IMR-90 (cell line): Measurements from ENCODE around the gene ARRDC2. TPM values are rescaled to one million over a fixed set of nuclear protein-coding genes. Genes with fewer than 3 reads are reported as not detected.

ENCODE experiments used
- ATAC-seq: fragments of 200-7000 bp; cut with Tn5 transposase; 2 replicates; pipeline ENCODE4 v1.9.1; 2020; ENCODE audit warnings: low read depth, mild to moderate bottlenecking, moderate library complexity
- BruUV-seq: library from RNA; stranded (reverse); fragments of 400-500 nt; replicated peaks from 2 replicates; lab custom pipeline; 2021; lab: Mats Ljungman, UMichigan
- CTCF ChIA-PET: fragments of 300-600 bp; formaldehyde crosslinking; extraction: SDS; loops from one replicate; lab custom pipeline; 2021; ENCODE audit warnings: antibody characterized with exemption; lab: Yijun Ruan, JAX
- POLR2A ChIA-PET: fragments of 300-600 bp; sonication (Branson Sonifier 250); formaldehyde crosslinking; loops from one replicate; lab custom pipeline; 2022; ENCODE audit warnings: antibody characterized with exemption; ENCODE audit not compliant: unreplicated experiment; lab: Charles Lee
- DNase-seq: peaks from one replicate; pipeline ENCODE4 v3.0.0; 2013
- H2AFZ ChIP-seq: replicated peaks from 2 replicates; pipeline ENCODE3; 2013; ENCODE audit warnings: low read length, mild to moderate bottlenecking; ENCODE audit not compliant: poor library complexity
- H2AK5ac ChIP-seq: 2 replicates; pipeline ENCODE4 v1.6.1; 2013; ENCODE audit warnings: low read depth, low read length, inconsistent platforms
- H2AK9ac ChIP-seq: replicated peaks from 2 replicates; pipeline ENCODE3; 2013; ENCODE audit warnings: mild to moderate bottlenecking, low read depth, low read length, moderate library complexity; ENCODE audit not compliant: poor library complexity
- H2BK120ac ChIP-seq: 2 replicates; pipeline ENCODE4 v1.6.1; 2013; ENCODE audit warnings: low read depth, low read length, inconsistent platforms
- H2BK15ac ChIP-seq: 3 replicates; pipeline ENCODE4 v1.6.1; 2013; ENCODE audit warnings: low read depth, low read length, inconsistent platforms
- H2BK20ac ChIP-seq: 2 replicates; pipeline ENCODE4 v1.6.1; 2013; ENCODE audit warnings: low read depth, mild to moderate bottlenecking, inconsistent platforms, low read length, moderate library complexity
- H2BK5ac ChIP-seq: 2 replicates; pipeline ENCODE4 v1.6.1; 2013; ENCODE audit warnings: mild to moderate bottlenecking, low read depth, low read length, inconsistent platforms; ENCODE audit not compliant: poor library complexity, severe bottlenecking
- H3K14ac ChIP-seq: replicated peaks from 2 replicates; pipeline ENCODE4 v1.6.1; 2013; ENCODE audit warnings: low read depth, low read length, inconsistent platforms
- H3K18ac ChIP-seq: 2 replicates; pipeline ENCODE4 v1.6.1; 2013; ENCODE audit warnings: low read depth, low read length, control low read depth
- H3K23ac ChIP-seq: 2 replicates; pipeline ENCODE4 v1.6.1; 2013; ENCODE audit warnings: low read depth, low read length, inconsistent platforms
- H3K27ac ChIP-seq: 2 replicates; pipeline ENCODE4 v1.5.1; 2013; ENCODE audit warnings: mild to moderate bottlenecking, control low read depth, low read length; ENCODE audit not compliant: insufficient read depth
- H3K27me3 ChIP-seq: 2 replicates; pipeline ENCODE4 v1.6.1; 2013; ENCODE audit warnings: low read length; ENCODE audit not compliant: control insufficient read depth, insufficient read depth
- H3K36me3 ChIP-seq: 2 replicates; pipeline ENCODE4 v1.6.1; 2013; ENCODE audit warnings: low read length, mixed read lengths; ENCODE audit not compliant: control insufficient read depth, insufficient read depth
- H3K4ac ChIP-seq: 2 replicates; pipeline ENCODE4 v1.6.1; 2013; ENCODE audit warnings: low read depth, low read length, inconsistent platforms
- H3K4me1 ChIP-seq: 2 replicates; pipeline ENCODE4 v1.6.1; 2013; ENCODE audit warnings: low read length, mixed read lengths; ENCODE audit not compliant: control insufficient read depth, insufficient read depth
- H3K4me2 ChIP-seq: 2 replicates; pipeline ENCODE4 v1.6.1; 2013; ENCODE audit warnings: low read depth, mild to moderate bottlenecking, control low read depth, low read length, moderate library complexity
- H3K4me3 ChIP-seq: 2 replicates; pipeline ENCODE4 v1.5.1; 2013; ENCODE audit warnings: low read depth, mild to moderate bottlenecking, control low read depth, low read length, moderate library complexity; ENCODE audit not compliant: insufficient read depth
- H3K56ac ChIP-seq: 2 replicates; pipeline ENCODE4 v1.6.1; 2013; ENCODE audit warnings: low read length, inconsistent platforms; ENCODE audit not compliant: insufficient read depth; ENCODE audit errors: extremely low read depth
- H3K79me1 ChIP-seq, 2 experiments: 2 replicates each; pipeline ENCODE4 v1.6.1; 2013; ENCODE audit warnings: low read length in 2 of 2, inconsistent platforms in 1 of 2, low read depth in 1 of 2
- H3K9ac ChIP-seq: 2 replicates; pipeline ENCODE4 v1.6.1; 2013; ENCODE audit warnings: low read depth, low read length, control low read depth
- H3K9me1 ChIP-seq: 2 replicates; pipeline ENCODE4 v1.6.1; 2013; ENCODE audit warnings: low read length, inconsistent platforms; ENCODE audit not compliant: insufficient read depth
- H3K9me3 ChIP-seq: 2 replicates; pipeline ENCODE4 v1.6.1; 2013; ENCODE audit warnings: low read length; ENCODE audit not compliant: control insufficient read depth, insufficient read depth
- H4K20me1 ChIP-seq: 2 replicates; pipeline ENCODE4 v1.6.1; 2013; ENCODE audit warnings: low read length, inconsistent platforms; ENCODE audit not compliant: insufficient read depth
- H4K5ac ChIP-seq: 2 replicates; pipeline ENCODE4 v1.6.1; 2013; ENCODE audit warnings: mild to moderate bottlenecking, low read depth, low read length, control low read depth
- H4K8ac ChIP-seq, 2 experiments: 2 replicates each; pipeline ENCODE4 v1.6.1; 2013; ENCODE audit warnings: low read depth in 2 of 2, low read length in 2 of 2, control low read depth in 1 of 2, inconsistent platforms in 1 of 2
- H4K91ac ChIP-seq: 2 replicates; pipeline ENCODE4 v1.6.1; 2013; ENCODE audit warnings: low read depth, low read length, inconsistent platforms; ENCODE audit not compliant: insufficient read depth
- BHLHE40 ChIP-seq: fragments of 150-350 bp; IDR thresholded peaks from 2 replicates; pipeline ENCODE4 v1.6.1; 2016; ENCODE audit warnings: mild to moderate bottlenecking, low read depth, low read length
- CEBPB ChIP-seq: IDR thresholded peaks from 2 replicates; pipeline ENCODE4 v1.6.1; 2012; ENCODE audit warnings: low read depth, low read length, improper control_type of control experiment
- CHD1 ChIP-seq: IDR thresholded peaks from 2 replicates; pipeline ENCODE4 v1.6.1; 2012; ENCODE audit warnings: low read depth, low read length, improper control_type of control experiment
- CTCF ChIP-seq: conservative IDR thresholded peaks from 2 replicates; pipeline ENCODE4 v1.5.1; 2012; ENCODE audit warnings: mild to moderate bottlenecking, low read depth, low read length, improper control_type of control experiment
- ELK1 ChIP-seq: fragments of 150-350 bp; IDR thresholded peaks from 2 replicates; pipeline ENCODE4 v1.6.1; 2016; ENCODE audit warnings: low read depth, mild to moderate bottlenecking, low read length, moderate library complexity, borderline replicate concordance
- FOS ChIP-seq: fragments of 150-350 bp; IDR thresholded peaks from 2 replicates; pipeline ENCODE4 v1.6.1; 2016; ENCODE audit warnings: low read depth, low read length
- MAZ ChIP-seq: IDR thresholded peaks from 2 replicates; pipeline ENCODE4 v1.6.1; 2012; ENCODE audit warnings: low read depth, mild to moderate bottlenecking, low read length, improper control_type of control experiment, moderate library complexity, borderline replicate concordance
- MXI1 ChIP-seq: IDR thresholded peaks from 2 replicates; pipeline ENCODE4 v1.6.1; 2012; ENCODE audit warnings: low read depth, mild to moderate bottlenecking, low read length, moderate library complexity, borderline replicate concordance
- POLR2A ChIP-seq: IDR thresholded peaks from 2 replicates; pipeline ENCODE4 v1.6.1; 2012; ENCODE audit warnings: mild to moderate bottlenecking, low read depth, low read length
- RCOR1 ChIP-seq: IDR thresholded peaks from 2 replicates; pipeline ENCODE4 v1.6.1; 2012; ENCODE audit warnings: mild to moderate bottlenecking, low read length, improper control_type of control experiment; ENCODE audit not compliant: insufficient replicate concordance
- SMC3 ChIP-seq: fragments of 150-350 bp; IDR thresholded peaks from 2 replicates; pipeline ENCODE4 v1.6.1; 2016; ENCODE audit warnings: low read depth, mild to moderate bottlenecking, antibody characterized with exemption, low read length, moderate library complexity
- USF2 ChIP-seq: fragments of 150-350 bp; IDR thresholded peaks from 2 replicates; pipeline ENCODE4 v1.6.1; 2017; ENCODE audit warnings: mild to moderate bottlenecking, antibody characterized with exemption, low read length, low read depth
- WGBS, 2 experiments: methylation state at CpG; one replicate each; pipeline versions ENCODE4 v1.1.5 to v1.1.7; 2013; ENCODE audit warnings: missing lambda C conversion rate in 2 of 2; ENCODE audit not compliant: insufficient read length in 1 of 2; ENCODE audit errors: extremely low coverage in 2 of 2; 5-methylcytosine and 5-hydroxymethylcytosine counted together
- dilution Hi-C: fragments of 300-500 bp; cut with HindIII; formaldehyde crosslinking; loops from one replicate; pipeline ENCODE4 v1.14.3; 2018; ENCODE audit warnings: low sequenced_read_pairs; ENCODE audit not compliant: unreplicated experiment
- in situ Hi-C: fragments of 300-500 bp; cut with MboI; formaldehyde crosslinking; loops from 3 replicates; pipeline ENCODE4 v1.14.3; 2019; ENCODE audit warnings: low sequenced_read_pairs, inconsistent platforms, mixed read lengths
- intact Hi-C: fragments of 100-400 bp; cut with micrococcal nuclease; formaldehyde crosslinking; loops from 2 replicates; pipeline ENCODE4 v1.10.0; 2022
- polyA plus RNA-seq, 3 experiments: library from polyadenylated mRNA; depleted of rRNA; stranded (reverse); fragments of >200 nt; gene quantifications; 2 replicates each; pipeline ENCODE4 v1.2.3, GENCODE V29; 2012; ENCODE audit warnings: low replicate concordance in 1 of 3
- total RNA-seq: library from RNA; depleted of rRNA; stranded (reverse); fragments of >200 nt; gene quantifications from 2 replicates; pipeline ENCODE4 v1.2.3, GENCODE V29; 2012

ARRDC2 gene
- total and polyA plus RNA-seq, 2 of the 4 experiments (the other 2 are of a cell fraction) = 1.4 to 4.9 TPM

GRCh38 chr19:18013210-18014111 is 5.5 kb downstream of the ARRDC2 start (continued):
- no peak for TF ChIP-seq CEBPB

- no peak overlapping the region for H3K56ac ChIP-seq
- ChIA-PET POLR2A (no interaction called here), CTCF (interaction anchor here (0.6 to 0.7 kb wide), 2 partner anchors 629 to 1024 kb away, joined by 3 read pairs; no protein-coding TSS in a partner anchor)
- no peak overlapping the region for H2BK5ac ChIP-seq
- intact Hi-C loops = no loop called here
- H2BK120ac ChIP-seq = no peak overlapping the region
- H2BK15ac ChIP-seq = no peak overlapping the region
- no TSS peak for BruUV-seq
- no peak overlapping the region for H3K27ac ChIP-seq
- no peak overlapping the region for H4K8ac ChIP-seq
- no peak overlapping the region for H3K4me3 ChIP-seq
- no peak overlapping the region for H4K91ac ChIP-seq
- H3K23ac ChIP-seq = no peak overlapping the region
- H3K14ac ChIP-seq = no peak overlapping the region
- H3K18ac ChIP-seq = no peak overlapping the region
- H3K4ac ChIP-seq = no peak overlapping the region
- no peak overlapping the region for H3K4me2 ChIP-seq
- H2AFZ ChIP-seq = no peak overlapping the region
- no peak overlapping the region for H4K5ac ChIP-seq
- H2AK9ac ChIP-seq = peak overlapping the region; percentile 31
- no peaks in the 10 kb centered on the region for H3K27me3 ChIP-seq
- H3K9me1 ChIP-seq = no peaks in the 10 kb centered on the region
- H3K9ac ChIP-seq = no peak overlapping the region
- H3K9me3 ChIP-seq = no peaks in the 10 kb centered on the region
- H4K20me1 ChIP-seq = no peaks in the 10 kb centered on the region
- peaks cover 23% of the 10 kb centered on the region for H3K36me3 ChIP-seq
- dilution Hi-C loops = no loop called here
- DNase-seq (no peak), ATAC-seq (no peak)
- in situ Hi-C loops = no loop called here
- 96% methylated on average over 3 of the region's 6 CpGs; no CpG with 5 or more reads in 1 of the 2 experiments for WGBS, 2 experiments
- H3K79me1 ChIP-seq = no peaks in the 10 kb centered on the region
- H2AK5ac ChIP-seq = no peak overlapping the region
- H3K4me1 ChIP-seq = peaks cover 2% of the 10 kb centered on the region; the same call in 1 of the 2 replicates
- no peak overlapping the region for H2BK20ac ChIP-seq
- TF ChIP-seq CEBPB = no peak
- no peak for TF ChIP-seq FOS
- TF ChIP-seq SMC3 = no peak
- TF ChIP-seq CTCF = no peak
- TF ChIP-seq MXI1 = no peak
- TF ChIP-seq BHLHE40 = no peak
- no peak for TF ChIP-seq ELK1
- no peak for TF ChIP-seq RCOR1
- TF ChIP-seq CHD1 = no peak
- TF ChIP-seq POLR2A = no peak
- no peak for TF ChIP-seq MAZ
- TF ChIP-seq USF2 = no peak
These were observed 6.2 kb downstream of the ARRDC2 start for GRCh38 chr19:18014197-18014596.
